Activated CD8-positive, alpha-beta T cell treated with anti-CD3 and anti-CD28 coated beads, Interleukin-2, amount 10 ng/mL, durations not matched to agents 7 days and 5 days (primary cell): ENCODE data around the gene SLC39A11. TPM values are rescaled to one million over a fixed set of nuclear protein-coding genes. Genes with fewer than 3 reads are reported as not detected.

Source experiments
- ATAC-seq: fragments of 150-1000 bp; cut with Tn5 transposase; one replicate; pipeline ENCODE4 v1.10.0; 2021; ENCODE audit warnings: moderate library complexity
- CTCF ChIA-PET: fragments of 350-600 bp; sonication (Branson Sonifier 250); formaldehyde crosslinking; loops from one replicate; lab custom pipeline; 2021; ENCODE audit warnings: antibody characterized with exemption; lab: Charles Lee
- POLR2A ChIA-PET: fragments of 350-600 bp; sonication (Branson Sonifier 250); formaldehyde crosslinking; loops from one replicate; lab custom pipeline; 2021; ENCODE audit warnings: antibody characterized with exemption; lab: Charles Lee
- DNase-seq: peaks from one replicate; pipeline ENCODE4 v3.0.0-alpha.2; 2020
- H3K27ac Mint-ChIP-seq: one replicate; pipeline ENCODE4 v1.8.0; 2021; ENCODE audit warnings: mild to moderate bottlenecking, mixed read lengths
- H3K27me3 Mint-ChIP-seq: one replicate; pipeline ENCODE4 v1.8.0; 2021; ENCODE audit warnings: low read depth, mixed read lengths
- H3K36me3 Mint-ChIP-seq: one replicate; pipeline ENCODE4 v1.8.0; 2021; ENCODE audit warnings: low read depth, mixed read lengths
- H3K4me1 Mint-ChIP-seq: one replicate; pipeline ENCODE4 v1.8.0; 2021; ENCODE audit warnings: low read depth, mixed read lengths
- H3K4me3 Mint-ChIP-seq: one replicate; pipeline ENCODE4 v1.8.0; 2021; ENCODE audit warnings: mild to moderate bottlenecking, mixed read lengths
- H3K9me3 Mint-ChIP-seq: one replicate; pipeline ENCODE4 v1.8.0; 2022; ENCODE audit warnings: mixed read lengths; ENCODE audit not compliant: insufficient read depth
- total RNA-seq, 2 experiments: library from RNA; stranded (reverse); gene quantifications; one replicate each; pipeline ENCODE4 v1.2.3, GENCODE V29; 2021

The SLC39A11 gene
- total RNA-seq, 2 experiments from 2014 or later = 20.2 to 20.5 TPM

DNA sequence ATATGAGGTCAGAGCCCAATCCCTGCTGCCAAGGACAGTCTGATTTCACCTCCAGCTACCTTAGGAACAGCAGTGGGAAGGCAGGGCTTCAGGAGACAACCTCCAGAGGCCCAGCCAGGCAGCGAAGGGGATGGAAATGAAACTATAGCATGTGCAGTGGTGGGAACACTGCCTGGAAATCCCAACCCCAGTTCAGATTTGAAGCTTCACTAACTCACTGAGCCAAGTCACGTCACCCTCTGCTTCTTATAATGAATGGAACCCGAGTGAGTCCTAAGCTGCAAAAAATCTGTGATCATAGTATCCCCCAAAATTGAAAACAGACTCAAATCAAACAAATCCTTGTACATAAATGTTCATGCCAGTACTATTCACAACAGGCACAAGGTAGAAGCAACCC lies 36.0 kb upstream of the SLC39A11 start:
- H3K4me3 Mint-ChIP-seq = no peak overlapping the region
- ChIA-PET POLR2A (interaction anchor here (0.6 kb wide), 1 partner anchor 631 kb away, joined by 3 read pairs; no protein-coding TSS in a partner anchor), CTCF (no interaction called here)

DNA sequence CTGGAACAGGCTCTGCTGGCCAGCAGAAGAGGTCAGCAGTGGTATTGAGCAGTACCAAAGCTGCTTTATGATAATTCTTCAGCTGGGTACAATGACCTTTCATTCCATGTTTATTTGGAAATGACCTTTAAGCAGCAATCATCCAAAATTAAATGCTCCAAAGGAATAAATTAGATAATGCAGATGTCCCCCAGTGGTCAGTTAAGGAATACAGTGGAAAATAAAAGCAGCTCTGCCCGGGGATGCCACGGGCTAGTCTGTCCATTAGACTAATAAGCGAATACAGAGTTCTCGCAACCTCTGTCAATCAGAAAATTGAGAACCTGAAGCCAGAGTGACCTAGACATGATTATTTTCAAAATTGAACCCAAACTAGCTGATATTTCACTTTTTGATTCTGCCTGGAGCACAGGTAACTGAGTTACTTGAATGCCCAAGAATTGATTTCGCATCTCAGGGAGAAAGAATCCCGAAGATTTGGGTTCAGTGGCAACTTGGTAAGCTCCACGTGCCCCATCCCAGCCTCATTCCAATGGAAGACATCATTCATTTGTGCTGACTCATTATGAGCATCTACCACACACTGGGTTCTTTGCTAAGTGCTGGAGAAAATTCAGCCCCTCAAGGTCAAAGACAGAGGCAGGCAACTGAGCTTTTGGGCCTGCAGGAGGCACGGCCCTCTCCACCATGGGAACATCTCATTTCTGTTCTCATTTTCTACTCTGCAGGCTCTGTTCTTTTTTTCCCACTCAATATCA lies 34.4 kb upstream of the SLC39A11 start:
- H3K4me1 Mint-ChIP-seq = no peaks in the 10 kb centered on the region
- H3K27ac Mint-ChIP-seq = no peak overlapping the region
- no peak overlapping the region for H3K4me3 Mint-ChIP-seq
- ATAC-seq (no peak), DNase-seq (no peak)
- no peaks in the 10 kb centered on the region for H3K36me3 Mint-ChIP-seq
- no peaks in the 10 kb centered on the region for H3K9me3 Mint-ChIP-seq
- ChIA-PET POLR2A (no interaction called here), CTCF (interaction anchor here (1.0 kb wide), 1 partner anchor 12 kb away, joined by 3 read pairs; no protein-coding TSS in a partner anchor)
- H3K27me3 Mint-ChIP-seq = no peaks in the 10 kb centered on the region

More for the DNA sequence above, 36.0 kb upstream of the SLC39A11 start:
- H3K4me1 Mint-ChIP-seq = no peaks in the 10 kb centered on the region
- no peak overlapping the region for H3K27ac Mint-ChIP-seq
- ATAC-seq = no peak
- no peaks in the 10 kb centered on the region for H3K27me3 Mint-ChIP-seq
- no peaks in the 10 kb centered on the region for H3K36me3 Mint-ChIP-seq
- H3K9me3 Mint-ChIP-seq = no peaks in the 10 kb centered on the region
- no peak for DNase-seq

DNA sequence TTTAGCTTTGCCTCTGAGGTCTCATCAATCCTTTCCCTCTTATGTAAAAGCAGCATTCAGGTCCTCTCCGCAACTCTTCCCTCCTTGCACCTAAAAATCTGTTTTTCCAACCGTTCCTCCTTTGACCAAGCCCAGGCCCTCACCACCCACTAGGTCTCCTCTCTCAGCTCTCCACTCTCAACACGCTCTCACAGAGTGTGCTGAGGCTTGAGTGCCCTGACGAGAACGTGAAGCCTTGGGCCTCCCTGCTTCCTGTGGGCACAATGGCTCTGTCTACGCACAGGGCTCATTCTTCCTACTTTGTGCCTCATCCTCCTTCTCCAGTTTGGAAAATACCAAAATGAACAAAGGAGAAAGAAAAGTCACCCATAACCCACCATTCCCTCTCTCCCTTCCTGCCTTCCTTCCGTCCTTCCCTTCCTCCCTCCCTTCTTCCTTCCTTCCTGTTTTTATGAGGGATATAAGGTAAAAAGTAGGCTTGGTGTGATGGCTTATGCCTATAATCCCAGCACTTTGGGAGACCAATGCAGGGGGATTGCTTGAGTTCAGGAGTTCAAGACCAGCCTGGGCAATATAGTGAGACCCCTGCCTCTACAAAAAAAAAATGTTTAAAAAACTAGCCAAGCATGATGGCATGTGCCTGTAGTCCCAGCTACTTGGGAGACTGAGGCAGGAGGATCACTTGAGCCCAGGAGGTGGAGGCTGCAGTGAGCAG lies 31.3 kb upstream of the SLC39A11 start:
- Mint-ChIP-seq H3K9me3 (no peaks in the 10 kb centered on the region), H3K27me3 (no peaks in the 10 kb centered on the region), H3K4me1 (no peaks in the 10 kb centered on the region), H3K4me3 (no peak overlapping the region), H3K36me3 (no peaks in the 10 kb centered on the region), H3K27ac (no peak overlapping the region)
- ChIA-PET POLR2A (no interaction called here), CTCF (no interaction called here)
- ATAC-seq (no peak), DNase-seq (no peak)

DNA sequence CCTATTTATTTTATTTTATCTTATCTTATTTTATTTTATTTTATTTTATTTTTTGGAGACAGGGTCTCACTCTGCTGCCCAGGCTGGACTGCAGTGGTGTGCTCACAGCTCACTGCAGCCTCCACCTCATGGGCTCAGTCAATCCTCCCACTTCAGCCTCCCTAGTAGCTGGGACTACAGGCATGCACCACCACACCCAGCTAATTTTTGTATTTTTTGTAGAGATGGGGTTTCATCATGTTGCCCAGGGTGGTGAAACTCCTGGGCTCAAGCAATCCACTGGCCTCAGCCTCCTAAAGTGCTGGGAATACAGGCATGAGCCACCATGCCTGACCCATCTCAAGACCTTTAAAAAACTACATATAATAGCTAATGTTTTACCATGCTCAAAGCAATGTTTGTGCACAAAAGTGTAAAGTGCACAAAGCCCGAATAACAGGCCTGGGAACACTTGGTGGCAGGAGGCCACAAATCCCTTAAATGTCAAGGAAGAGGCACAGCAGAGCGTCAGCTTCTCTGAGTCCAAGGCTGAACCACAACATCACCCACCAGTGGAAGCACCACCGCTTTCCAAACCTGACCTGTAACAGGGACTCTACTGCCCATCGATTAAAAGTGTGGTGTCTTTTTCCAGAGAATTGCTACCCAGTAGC lies 30.6 kb upstream of the SLC39A11 start:
- ChIA-PET POLR2A (no interaction called here), CTCF (no interaction called here)
- ATAC-seq (no peak), DNase-seq (no peak)
- Mint-ChIP-seq H3K36me3 (no peaks in the 10 kb centered on the region), H3K4me3 (no peak overlapping the region), H3K27ac (no peak overlapping the region), H3K4me1 (no peaks in the 10 kb centered on the region), H3K9me3 (no peaks in the 10 kb centered on the region), H3K27me3 (no peaks in the 10 kb centered on the region)

DNA sequence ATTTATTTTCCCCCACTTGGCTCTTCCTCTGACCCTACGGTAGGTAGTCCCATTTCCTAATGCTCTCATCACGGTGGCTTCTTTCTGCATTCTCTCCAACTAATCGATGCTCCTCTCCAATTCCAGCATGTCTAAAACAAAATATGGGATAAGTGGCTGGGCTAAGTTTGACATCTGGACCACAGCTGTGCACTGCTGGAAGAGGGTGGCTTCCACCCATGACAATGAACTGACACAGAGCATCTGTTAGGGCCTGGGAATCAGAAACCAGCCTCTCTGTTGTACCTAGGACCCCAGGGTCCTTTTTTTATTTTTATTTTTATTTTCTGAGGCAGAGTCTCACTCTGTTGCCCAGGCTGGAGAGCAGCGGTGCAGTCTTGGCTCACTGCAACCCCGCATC lies 29.0 kb upstream of the SLC39A11 start:
- H3K27ac Mint-ChIP-seq = no peak overlapping the region
- no peaks in the 10 kb centered on the region for H3K27me3 Mint-ChIP-seq
- DNase-seq = no peak
- no peaks in the 10 kb centered on the region for H3K36me3 Mint-ChIP-seq
- H3K9me3 Mint-ChIP-seq = no peaks in the 10 kb centered on the region
- CTCF ChIA-PET = no interaction called here
- POLR2A ChIA-PET = no interaction called here
- ATAC-seq = no peak
- H3K4me3 Mint-ChIP-seq = no peak overlapping the region
- no peaks in the 10 kb centered on the region for H3K4me1 Mint-ChIP-seq

DNA sequence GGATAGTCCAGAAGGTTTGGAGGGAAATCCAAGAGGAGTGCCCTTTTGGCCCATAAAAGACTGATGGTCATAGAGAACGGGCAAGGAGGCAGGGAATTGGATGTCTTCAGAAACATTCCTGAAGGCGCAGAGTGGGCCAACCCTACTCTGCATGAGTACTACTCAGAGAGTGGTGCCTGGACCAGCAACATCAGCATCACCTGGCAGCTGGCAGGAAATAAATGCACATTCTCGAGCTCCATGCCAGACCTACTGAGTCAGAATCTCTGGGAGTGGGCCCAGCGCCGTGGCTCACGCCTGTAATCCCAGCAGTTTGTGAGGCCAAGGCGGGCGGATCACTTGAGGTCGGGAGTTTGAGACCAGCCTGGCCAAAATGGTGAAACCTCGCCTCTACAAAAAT lies 27.1 kb upstream of the SLC39A11 start:
- Mint-ChIP-seq H3K36me3 (no peaks in the 10 kb centered on the region), H3K9me3 (no peaks in the 10 kb centered on the region), H3K27ac (no peak overlapping the region), H3K4me1 (no peaks in the 10 kb centered on the region), H3K27me3 (no peaks in the 10 kb centered on the region), H3K4me3 (no peak overlapping the region)
- POLR2A ChIA-PET = no interaction called here
- CTCF ChIA-PET = no interaction called here
- DNase-seq (no peak), ATAC-seq (no peak)

DNA sequence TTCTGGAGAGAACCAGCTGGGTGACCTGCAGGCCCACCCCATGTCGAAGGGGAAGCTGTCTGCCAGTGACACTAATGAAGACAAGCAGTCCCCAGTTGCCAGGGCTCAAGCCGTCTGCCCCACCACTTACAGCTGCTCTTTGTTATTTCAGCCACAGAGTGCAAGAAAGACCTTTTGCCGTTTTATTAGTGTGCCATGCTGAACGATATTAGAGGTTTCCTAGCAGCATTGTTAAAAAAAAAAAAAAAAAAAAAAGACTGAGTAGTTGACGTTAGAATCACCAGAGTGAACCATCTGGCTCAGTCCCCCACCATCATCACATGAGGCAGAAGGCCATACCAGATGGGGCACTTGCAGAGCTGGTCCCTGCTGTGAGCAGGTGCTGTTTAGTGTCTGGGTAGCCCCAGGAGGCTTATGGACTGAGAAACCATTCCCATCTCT lies 26.5 kb upstream of the SLC39A11 start:
- ChIA-PET POLR2A (no interaction called here), CTCF (no interaction called here)
- DNase-seq = no peak
- Mint-ChIP-seq H3K4me3 (no peak overlapping the region), H3K4me1 (no peaks in the 10 kb centered on the region), H3K27me3 (no peaks in the 10 kb centered on the region), H3K9me3 (no peaks in the 10 kb centered on the region), H3K36me3 (no peaks in the 10 kb centered on the region), H3K27ac (no peak overlapping the region)
- no peak for ATAC-seq

DNA sequence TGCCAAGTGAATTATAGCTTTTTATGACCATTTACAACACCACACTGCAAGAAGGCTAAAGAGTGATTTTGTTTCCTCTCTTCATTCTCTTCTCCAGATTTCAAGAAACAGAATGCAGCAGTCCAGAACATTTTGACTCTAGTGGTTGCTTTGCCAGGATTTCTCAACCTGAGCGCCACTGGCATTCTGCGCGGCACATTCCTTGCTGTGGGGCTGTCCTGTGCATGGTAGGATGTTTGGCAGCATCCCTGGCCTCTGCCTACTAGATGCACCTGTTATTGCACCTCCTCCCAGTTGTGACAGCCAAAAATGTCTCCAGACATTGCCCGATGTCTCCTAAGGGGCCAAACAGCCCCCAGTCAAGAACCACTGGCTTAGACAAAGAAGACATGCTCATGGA lies 25.7 kb upstream of the SLC39A11 start:
- no peak for DNase-seq
- Mint-ChIP-seq H3K27me3 (no peaks in the 10 kb centered on the region), H3K27ac (no peak overlapping the region), H3K4me1 (no peaks in the 10 kb centered on the region), H3K36me3 (no peaks in the 10 kb centered on the region), H3K9me3 (no peaks in the 10 kb centered on the region), H3K4me3 (no peak overlapping the region)
- no peak for ATAC-seq
- CTCF ChIA-PET = no interaction called here
- POLR2A ChIA-PET = no interaction called here

DNA sequence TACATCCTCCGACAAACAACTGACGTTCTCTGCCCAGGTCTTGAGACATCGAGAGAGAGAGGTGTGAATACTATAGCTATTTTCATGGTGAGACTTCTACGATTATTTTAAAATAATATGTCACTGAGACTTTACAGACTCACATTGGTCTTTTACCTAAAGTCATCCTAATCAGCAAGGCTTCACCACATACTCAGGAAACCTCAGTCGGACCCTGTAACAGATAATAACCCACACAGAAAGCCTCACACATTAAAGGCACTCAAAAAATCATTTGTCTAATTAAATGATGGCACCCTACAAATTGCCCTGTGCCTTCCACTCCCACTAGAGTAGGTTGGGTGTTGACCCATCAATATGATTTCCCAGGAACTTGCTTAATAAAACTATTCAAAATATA lies 19.8 kb upstream of the SLC39A11 start:
- DNase-seq = no peak
- Mint-ChIP-seq H3K36me3 (no peaks in the 10 kb centered on the region), H3K27ac (no peak overlapping the region), H3K9me3 (no peaks in the 10 kb centered on the region), H3K27me3 (no peaks in the 10 kb centered on the region), H3K4me1 (no peaks in the 10 kb centered on the region), H3K4me3 (no peak overlapping the region)
- CTCF ChIA-PET = no interaction called here
- no peak for ATAC-seq
- POLR2A ChIA-PET = no interaction called here

DNA sequence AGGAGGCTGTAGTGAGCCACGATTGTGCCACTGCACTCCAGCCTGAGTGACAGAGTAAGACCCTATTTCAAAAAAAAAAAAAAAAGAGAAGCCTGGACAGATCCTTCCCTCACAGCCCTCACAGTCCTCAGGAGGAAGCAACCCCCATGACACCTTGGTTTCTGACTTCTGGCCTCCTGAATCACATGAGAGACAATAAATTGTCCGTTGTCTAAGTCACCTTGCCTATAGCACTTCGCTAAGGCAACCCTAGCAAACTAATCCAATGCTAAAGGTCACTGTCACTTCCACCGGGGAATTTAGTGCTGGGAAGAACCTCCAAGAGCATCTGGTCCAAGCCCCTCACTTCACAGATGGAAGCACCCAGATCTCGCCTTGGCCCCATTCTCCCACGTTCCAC lies 18.9 kb upstream of the SLC39A11 start:
- no peaks in the 10 kb centered on the region for H3K4me1 Mint-ChIP-seq
- no peaks in the 10 kb centered on the region for H3K36me3 Mint-ChIP-seq
- ChIA-PET POLR2A (no interaction called here), CTCF (no interaction called here)
- H3K4me3 Mint-ChIP-seq = no peak overlapping the region
- no peaks in the 10 kb centered on the region for H3K27me3 Mint-ChIP-seq
- H3K9me3 Mint-ChIP-seq = no peaks in the 10 kb centered on the region
- H3K27ac Mint-ChIP-seq = no peak overlapping the region
- DNase-seq = no peak
- no peak for ATAC-seq

DNA sequence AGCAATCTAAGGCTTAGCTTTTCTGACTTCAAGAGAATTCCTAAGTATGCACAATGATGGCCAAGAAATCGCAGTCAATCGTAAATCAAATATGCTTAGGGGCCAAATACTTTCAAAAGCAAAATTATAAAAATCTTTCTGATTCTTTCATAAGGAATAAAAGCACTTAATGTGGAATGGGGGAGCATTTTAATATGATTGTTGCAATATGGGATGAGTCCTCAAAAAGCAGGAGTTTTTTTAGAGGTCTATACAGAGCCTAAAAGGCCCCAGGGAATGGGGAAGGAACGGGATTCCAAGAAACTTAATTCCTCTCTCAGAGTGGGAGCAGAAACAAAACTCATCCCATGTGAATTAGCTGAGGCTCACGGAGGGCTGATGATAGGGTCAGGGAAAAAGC lies 14.7 kb upstream of the SLC39A11 start:
- no peak overlapping the region for H3K4me3 Mint-ChIP-seq
- H3K36me3 Mint-ChIP-seq = no peaks in the 10 kb centered on the region
- no peaks in the 10 kb centered on the region for H3K9me3 Mint-ChIP-seq
- H3K4me1 Mint-ChIP-seq = no peaks in the 10 kb centered on the region
- CTCF ChIA-PET = no interaction called here
- no peaks in the 10 kb centered on the region for H3K27me3 Mint-ChIP-seq
- H3K27ac Mint-ChIP-seq = no peak overlapping the region
- ATAC-seq = no peak
- DNase-seq = no peak
- POLR2A ChIA-PET = no interaction called here

DNA sequence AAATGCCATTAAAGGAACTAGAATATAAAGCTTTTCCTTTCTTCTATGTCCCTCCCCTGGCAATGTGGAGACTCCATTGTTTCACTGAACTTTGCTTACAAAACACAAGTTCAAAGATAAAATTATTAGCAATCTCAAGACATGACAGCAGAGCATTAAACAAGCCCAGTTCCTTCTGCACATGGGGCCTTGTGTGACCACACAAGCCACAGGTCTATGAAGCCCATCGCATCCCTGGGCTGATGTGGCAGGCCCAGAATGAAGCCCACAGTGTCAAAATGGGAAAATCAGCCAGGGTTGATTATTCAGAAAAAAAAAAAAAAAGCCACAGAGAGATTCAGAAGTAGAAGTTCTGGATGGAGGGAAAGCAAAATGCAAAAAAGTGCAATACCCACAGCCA lies 12.9 kb upstream of the SLC39A11 start:
- no peaks in the 10 kb centered on the region for H3K9me3 Mint-ChIP-seq
- DNase-seq (no peak), ATAC-seq (no peak)
- no peak overlapping the region for H3K4me3 Mint-ChIP-seq
- ChIA-PET CTCF (no interaction called here), POLR2A (no interaction called here)
- peaks cover 2% of the 10 kb centered on the region for H3K27me3 Mint-ChIP-seq
- H3K36me3 Mint-ChIP-seq = no peaks in the 10 kb centered on the region
- no peaks in the 10 kb centered on the region for H3K4me1 Mint-ChIP-seq
- H3K27ac Mint-ChIP-seq = no peak overlapping the region
